Measurements from ENCODE around the gene MLN.

The MLN gene

DNA sequence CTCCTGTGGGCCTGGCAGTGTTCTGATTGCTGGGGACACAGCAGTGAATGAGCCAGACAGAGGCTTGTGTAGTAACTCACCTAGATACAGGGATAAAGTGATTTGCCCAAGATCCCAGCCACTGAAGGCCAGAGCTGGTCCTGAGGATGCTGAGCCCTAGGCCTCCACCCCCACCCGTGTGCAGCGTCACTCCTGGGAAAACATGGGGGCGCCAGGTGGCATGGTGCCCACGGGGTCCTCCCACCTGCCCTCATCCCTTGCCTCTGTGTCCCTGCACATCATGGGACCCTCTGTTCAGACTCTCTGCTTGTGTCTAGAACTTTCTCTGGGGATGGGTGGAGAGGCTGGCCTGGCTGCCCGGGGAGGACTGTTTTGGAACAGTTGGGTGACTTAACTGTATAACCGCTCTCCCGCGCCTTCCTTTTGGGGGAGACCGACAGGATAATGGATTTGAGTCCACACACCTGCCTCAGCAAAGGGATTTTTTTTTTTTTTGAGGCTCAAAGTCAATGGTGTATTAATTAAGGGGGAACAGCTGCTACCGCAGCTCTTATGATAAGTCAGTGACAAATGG, 34.5 kb downstream of the MLN start:
- no peak overlapping the region for H3K4me3 ChIP-seq (ENCODE audit: control insufficient read depth, low read depth, low read length)
- DNase-seq (ENCODE audit: low read depth), result no peak
- TF ChIP-seq, protein P1, sequence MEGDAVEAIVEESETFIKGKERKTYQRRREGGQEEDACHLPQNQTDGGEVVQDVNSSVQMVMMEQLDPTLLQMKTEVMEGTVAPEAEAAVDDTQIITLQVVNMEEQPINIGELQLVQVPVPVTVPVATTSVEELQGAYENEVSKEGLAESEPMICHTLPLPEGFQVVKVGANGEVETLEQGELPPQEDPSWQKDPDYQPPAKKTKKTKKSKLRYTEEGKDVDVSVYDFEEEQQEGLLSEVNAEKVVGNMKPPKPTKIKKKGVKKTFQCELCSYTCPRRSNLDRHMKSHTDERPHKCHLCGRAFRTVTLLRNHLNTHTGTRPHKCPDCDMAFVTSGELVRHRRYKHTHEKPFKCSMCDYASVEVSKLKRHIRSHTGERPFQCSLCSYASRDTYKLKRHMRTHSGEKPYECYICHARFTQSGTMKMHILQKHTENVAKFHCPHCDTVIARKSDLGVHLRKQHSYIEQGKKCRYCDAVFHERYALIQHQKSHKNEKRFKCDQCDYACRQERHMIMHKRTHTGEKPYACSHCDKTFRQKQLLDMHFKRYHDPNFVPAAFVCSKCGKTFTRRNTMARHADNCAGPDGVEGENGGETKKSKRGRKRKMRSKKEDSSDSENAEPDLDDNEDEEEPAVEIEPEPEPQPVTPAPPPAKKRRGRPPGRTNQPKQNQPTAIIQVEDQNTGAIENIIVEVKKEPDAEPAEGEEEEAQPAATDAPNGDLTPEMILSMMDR (conservative IDR thresholded peaks at IDR 0.05; ENCODE audit: control insufficient read depth, insufficient read depth, low read depth, low read length), result no peak

DNA sequence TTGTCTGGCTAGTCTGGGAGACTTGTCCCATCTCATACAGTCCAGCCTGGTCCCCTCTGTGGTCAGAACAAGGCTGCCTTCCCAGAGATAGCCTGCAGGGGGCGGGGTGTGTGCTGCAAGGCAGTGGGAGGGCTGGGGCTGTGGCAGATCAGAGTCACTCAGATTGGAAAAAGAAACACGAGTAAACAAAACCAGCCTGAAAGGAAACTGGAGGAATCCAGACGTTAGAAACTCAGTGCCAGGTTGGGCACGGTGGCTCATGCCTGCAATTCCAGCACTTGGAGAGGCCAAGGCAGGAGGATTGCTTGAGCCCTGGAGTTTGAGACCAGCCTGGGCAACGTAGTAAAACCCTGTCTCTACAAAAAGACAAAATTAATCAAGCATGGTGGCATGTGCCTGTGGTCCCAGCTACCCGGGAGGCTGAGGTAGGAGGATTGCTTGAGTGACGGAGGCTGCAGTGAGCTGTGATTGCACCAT, 35.1 kb downstream of the MLN start:
- peak; percentile 71 for DNase-seq (ENCODE audit: low read depth)
- H3K4me3 ChIP-seq (ENCODE audit: control insufficient read depth, low read depth, low read length), result no peak overlapping the region
- TF ChIP-seq, protein P1 (conservative IDR thresholded peaks at IDR 0.05; ENCODE audit: control insufficient read depth, insufficient read depth, low read depth, low read length), result peak; percentile 89

DNA sequence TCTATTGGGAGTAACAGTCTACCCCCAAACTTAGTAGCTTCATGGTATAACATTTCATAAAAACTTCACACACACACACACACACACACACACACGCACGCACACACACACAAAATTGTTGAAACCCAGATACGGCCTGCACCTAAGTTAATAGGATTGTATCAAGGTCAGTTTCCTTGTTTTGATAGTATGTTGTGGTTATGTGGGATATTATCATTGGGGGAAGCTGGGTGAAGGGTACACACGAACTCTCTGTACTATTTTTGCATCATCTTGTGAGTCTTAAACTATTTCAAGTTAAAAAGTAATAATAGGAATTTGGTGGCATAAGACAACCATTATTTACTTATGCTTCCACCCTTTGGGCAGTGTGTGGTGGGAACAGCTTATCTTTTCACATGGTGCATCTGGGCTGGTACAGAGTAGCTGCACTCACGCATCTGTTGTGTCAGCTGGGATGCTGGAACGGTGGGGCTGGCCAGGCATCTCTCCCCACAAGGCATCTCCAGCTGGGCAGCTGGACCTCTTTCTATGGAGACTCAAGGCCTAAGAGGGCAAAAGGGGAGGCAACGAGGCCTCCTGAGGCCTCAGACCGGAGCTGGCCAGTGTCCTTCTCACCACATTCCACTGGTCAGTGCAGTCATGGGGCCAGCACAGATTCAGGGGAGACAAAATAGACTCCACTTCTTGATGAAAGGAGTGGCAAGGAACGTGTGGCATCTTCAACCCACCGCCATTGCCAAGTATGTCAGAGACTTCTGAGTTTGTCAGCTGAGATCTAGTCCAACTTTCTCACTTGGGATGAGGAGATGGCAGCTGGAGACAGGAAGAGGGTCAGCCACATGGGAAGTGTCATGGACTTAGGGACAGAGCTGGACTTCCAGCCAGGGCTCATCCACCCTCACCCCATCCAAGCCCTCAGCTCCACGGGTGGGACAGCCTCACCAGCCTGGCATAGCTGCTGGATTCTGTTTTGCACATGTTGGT, 36.6 kb downstream of the MLN start:
- DNase-seq (ENCODE audit: low read depth), result no peak
- TF ChIP-seq, protein P1 (conservative IDR thresholded peaks at IDR 0.05; ENCODE audit: control insufficient read depth, insufficient read depth, low read depth, low read length), result no peak
- H3K4me3 ChIP-seq (ENCODE audit: control insufficient read depth, low read depth, low read length), result no peak overlapping the region

DNA sequence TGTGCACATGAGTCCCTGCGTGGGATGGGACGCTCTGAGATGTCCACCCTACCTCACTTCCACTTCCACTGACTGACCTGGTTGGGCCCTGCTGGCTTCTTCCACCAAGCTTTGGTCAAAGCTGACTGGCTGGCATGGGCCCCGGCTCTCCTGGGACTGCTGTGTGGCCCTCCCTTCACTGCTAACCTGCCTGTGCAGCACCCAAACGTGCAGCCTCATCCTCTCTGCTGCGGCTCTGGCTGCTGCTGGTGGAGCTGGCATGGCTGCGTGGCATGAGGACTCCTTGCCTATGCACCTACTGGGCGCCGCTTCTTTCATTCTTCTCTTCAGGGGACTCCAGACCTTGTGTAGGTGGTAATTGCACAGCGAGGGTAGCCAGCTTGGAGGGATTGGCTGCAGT, 38.4 kb downstream of the MLN start:
- DNase-seq (ENCODE audit: low read depth), result no peak
- H3K4me3 ChIP-seq (ENCODE audit: control insufficient read depth, low read depth, low read length), result no peak overlapping the region
- TF ChIP-seq, protein P1 (conservative IDR thresholded peaks at IDR 0.05; ENCODE audit: control insufficient read depth, insufficient read depth, low read depth, low read length), result no peak

DNA sequence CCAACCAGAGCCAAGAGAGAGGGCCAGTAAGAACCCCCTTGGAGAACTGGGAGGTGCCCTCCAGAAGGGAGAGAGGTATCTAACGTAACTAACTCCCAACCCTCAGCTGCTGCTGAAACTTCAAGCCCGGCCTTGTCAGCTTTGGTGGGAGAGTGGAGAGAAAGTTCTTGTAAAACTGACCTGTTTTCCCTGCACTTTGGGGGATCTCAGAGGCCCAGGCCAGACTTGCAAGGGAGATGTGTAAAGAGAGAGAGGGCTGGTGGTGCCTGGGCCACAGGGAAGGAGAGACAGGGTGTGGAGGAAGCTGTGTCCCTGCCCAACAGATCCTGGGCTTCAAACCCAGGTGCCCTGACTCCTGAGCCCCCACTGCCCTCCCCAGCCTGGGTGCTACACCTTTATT, 39.8 kb downstream of the MLN start:
- no peak for DNase-seq (ENCODE audit: low read depth)
- TF ChIP-seq, protein P1 (conservative IDR thresholded peaks at IDR 0.05; ENCODE audit: control insufficient read depth, insufficient read depth, low read depth, low read length), result no peak
- H3K4me3 ChIP-seq (ENCODE audit: control insufficient read depth, low read depth, low read length), result no peak overlapping the region

DNA sequence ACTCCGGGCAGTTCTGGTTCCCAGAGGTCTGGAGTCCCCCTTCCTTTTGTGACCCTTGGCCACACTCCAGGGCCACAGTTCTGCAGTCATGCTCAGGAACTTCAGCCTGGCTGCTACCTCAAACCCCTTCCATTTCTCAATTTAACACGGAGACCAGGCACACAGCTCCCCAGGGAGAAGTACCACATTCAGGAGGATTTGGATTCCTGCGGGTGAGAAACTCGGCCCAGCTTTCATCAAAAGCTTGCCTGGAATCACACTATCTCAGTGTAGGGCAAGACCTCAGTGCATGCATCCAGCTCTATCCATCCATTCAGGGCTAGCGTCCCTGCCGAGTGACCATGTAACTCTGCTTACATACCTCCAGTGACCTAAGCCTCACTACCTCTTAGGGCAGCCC, 40.3 kb downstream of the MLN start:
- TF ChIP-seq, protein P1 (conservative IDR thresholded peaks at IDR 0.05; ENCODE audit: control insufficient read depth, insufficient read depth, low read depth, low read length), result no peak
- DNase-seq (ENCODE audit: low read depth), result no peak
- no peak overlapping the region for H3K4me3 ChIP-seq (ENCODE audit: control insufficient read depth, low read depth, low read length)
